Measurements from ENCODE around the gene PTMA.

The PTMA gene

DNA sequence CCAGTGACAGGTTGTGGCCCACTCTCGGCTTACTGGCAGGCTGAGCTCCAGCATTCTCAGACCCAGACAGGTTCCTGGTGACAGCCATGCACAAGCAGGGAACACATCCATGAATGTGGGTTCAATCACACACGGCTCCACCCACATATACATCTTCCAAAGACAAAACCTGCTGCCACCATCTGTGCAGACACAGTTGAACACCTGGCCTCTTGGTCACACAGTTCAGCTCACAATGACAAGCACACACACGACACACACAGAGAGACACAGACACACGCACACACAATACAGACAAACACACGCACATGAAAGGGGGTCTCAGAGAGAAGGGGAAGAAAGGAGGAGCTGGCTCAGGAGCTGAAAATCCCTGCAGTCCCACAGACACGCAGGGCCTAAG lies 32.1 kb upstream of the PTMA start:
- no peak for DNase-seq (ENCODE audit: low spot score)

DNA sequence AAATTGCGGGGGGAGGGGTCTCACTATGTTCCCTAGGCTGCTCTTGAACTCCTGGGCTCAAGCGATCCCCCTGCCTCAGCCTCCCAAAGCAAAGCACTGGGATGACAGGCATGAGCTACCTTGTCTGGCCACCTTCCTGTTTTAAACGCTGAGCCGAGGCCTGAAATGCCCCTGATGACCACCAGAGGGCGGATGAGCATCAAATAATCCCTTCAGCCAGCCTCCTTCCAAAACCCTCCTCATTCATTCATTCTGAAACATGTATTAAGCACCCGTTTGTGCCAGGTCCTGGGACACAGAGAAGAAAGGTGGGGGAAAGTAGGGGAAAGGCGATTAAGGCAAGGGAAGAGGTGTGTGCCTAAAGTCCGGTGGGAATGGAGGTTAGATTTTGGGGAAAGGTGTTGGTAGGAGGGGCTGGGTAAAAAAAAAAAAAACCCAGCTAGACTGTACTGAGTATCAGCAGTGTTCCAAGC lies 30.7 kb upstream of the PTMA start:
- no peak for DNase-seq (ENCODE audit: low spot score)

GRCh38 chr2:231679908-231680284 lies 28.4 kb upstream of the PTMA start:
- no peak for DNase-seq (ENCODE audit: low spot score)

DNA sequence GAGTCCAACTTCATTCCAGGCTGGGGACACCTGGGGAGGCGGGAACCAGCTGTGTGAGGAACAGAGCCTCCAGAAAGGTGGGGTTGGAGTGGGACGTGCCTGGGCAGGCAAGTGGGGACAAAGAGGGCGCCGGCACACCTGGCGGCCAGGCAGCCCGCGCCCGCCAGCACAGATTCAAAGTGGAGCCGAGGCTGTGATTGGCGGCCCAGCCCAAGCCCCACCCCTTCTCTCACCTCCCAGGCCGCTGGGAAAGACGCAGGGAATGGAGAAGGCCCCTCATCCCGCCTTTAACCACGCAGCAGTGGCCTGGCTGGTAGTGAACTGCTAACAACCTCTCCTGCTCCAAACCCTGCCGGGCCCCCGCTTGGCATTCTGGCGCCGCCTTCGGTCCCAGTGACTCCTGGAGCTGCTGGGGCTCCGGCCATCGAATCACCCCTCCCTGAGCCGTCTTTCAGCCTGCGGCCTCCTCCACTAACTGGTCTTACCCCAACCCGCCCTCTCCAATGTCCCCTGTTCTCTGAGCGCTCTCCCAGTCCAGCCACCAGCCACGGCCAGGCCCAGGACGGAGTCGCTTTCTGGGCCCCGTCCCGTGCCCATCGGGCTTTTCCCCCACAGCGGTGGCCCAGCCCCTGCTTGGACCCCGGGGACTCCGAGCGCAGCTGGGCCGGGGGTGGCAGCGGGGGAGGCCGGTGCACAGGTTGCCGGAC lies 27.9 kb upstream of the PTMA start:
- DNase-seq (ENCODE audit: low spot score): peak; percentile 63

DNA sequence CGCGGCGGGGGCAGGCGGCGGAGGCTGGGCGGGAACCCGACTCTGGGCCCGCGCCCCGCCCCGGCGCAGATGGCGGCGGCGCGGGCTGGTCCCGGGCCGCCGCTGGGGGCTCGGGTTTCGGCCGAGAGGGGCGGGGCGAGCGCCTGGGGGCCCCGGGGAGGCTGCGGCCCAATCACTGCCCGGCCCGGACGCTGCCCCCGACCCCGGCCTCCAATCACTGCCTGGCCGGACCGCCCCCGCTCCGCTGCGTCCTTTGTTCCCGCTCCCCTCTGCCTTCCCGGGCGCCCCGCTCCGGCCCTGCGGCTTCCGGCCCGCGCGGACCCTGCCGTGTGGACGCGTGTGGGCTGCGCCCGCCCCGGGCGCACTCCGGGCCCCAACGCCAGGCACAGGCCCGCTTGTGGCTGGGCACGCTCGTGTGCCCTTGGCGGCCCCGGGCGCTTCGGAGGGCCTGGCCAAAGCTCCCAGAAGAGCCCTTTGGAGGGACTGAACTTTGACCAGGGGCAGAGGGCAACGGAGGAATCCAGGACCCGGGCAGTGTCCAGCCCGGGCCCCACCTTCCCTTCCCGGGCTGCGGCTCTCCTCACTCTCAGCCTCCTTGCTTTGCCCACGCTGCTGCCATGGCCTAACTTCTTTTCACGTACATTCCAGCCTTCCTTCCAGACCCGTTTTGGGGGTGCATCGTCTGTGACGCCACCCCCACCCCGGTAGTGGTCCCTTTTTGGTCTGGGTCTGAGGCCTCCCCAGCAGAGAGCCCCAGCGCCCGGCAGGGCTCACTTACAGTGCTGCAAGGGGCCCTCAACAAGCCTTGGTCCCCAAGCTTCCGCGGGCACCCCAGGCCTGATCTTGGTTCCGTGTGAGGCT lies 27.1 kb upstream of the PTMA start:
- peak; percentile 98 for DNase-seq (ENCODE audit: low spot score)

DNA sequence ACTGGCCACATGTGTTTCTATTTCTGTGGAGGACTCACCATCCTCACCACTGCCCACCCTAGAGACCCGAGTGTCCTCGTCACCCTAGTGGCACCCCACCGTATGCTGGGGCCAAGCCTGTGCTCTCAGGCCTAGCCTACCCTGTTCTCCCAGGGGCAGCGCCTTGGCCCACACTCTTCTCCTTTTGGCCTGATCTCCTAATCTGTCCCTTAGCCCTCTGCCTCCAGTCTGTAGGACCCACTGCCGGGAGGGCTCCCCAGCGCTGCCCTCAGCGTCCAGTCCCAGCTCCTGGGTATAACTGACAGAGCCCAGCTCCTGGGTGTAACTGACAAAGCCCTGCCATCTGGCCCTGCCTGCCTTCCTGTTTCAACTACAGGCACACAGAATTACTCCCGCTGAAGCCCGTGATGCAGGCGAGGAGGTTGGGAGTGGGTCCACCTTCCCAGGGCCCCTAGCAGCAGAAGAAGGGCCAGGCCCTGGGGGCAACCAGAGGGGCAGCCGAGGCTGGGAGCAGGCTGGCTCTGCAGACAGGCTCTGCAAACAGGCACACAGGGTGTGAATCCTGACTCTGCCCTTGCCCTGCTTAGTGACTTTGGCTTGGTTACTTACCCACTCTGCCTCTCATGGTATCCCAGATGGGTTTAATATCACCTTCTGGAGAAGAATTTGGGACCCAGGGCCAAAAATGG lies 25.6 kb upstream of the PTMA start:
- no peak for DNase-seq (ENCODE audit: low spot score)

GRCh38 chr2:231683292-231684235 lies 24.8 kb upstream of the PTMA start:
- DNase-seq (ENCODE audit: low spot score): no peak

- no peak for DNase-seq (ENCODE audit: low spot score)
These were observed 23.8 kb upstream of the PTMA start for GRCh38 chr2:231684314-231685223.

DNA sequence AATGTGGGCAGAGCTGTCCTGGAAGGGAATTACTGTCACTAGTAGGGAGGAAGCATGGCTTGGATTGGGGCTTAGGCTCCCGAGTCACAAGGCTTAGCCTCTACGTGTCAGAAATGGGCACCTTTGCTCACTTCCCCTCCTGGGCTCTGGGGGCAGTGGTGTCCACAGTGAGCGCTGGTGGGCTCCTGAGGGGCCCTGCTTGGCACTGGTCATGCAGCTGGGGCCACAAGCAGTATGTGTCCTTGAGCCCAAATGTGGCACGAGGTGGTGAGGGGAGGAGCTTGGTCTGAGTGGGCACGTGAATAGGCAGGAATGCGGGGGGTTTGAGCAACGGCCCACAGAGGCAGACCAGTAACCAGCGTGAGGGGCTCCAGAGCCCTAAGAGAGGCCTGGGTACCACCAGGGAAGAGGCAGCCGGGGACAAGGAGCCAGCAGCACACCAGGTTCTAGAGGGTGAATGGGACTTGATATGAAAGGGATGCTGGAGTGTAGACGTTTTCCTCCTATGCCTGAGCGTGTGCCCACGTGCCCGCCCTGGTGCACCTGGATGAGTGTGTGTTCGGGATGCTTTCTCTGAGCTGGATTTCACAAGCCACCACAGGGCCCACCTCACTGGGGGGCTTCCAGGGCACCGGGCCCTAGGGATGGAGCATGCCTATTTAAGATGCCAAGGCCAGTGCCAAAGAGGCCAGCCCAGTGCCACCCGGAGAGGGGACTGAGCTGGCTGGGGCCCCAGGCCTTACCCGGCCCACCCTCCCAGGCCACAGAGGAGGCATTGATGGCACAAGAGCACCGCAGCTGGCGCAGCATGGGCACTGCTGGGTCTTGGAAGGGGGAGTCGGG lies 22.8 kb upstream of the PTMA start:
- no peak for DNase-seq (ENCODE audit: low spot score)

- no peak for DNase-seq (ENCODE audit: low spot score)
These were observed 21.9 kb upstream of the PTMA start for GRCh38 chr2:231686192-231687100.

- peak; percentile 88 for DNase-seq (ENCODE audit: low spot score)
These were observed 21.0 kb upstream of the PTMA start for GRCh38 chr2:231687133-231687852.

GRCh38 chr2:231687961-231688360 lies 20.4 kb upstream of the PTMA start:
- DNase-seq (ENCODE audit: low spot score): no peak

- no peak for DNase-seq (ENCODE audit: low spot score)
These were observed 19.6 kb upstream of the PTMA start for GRCh38 chr2:231688719-231689118.

DNA sequence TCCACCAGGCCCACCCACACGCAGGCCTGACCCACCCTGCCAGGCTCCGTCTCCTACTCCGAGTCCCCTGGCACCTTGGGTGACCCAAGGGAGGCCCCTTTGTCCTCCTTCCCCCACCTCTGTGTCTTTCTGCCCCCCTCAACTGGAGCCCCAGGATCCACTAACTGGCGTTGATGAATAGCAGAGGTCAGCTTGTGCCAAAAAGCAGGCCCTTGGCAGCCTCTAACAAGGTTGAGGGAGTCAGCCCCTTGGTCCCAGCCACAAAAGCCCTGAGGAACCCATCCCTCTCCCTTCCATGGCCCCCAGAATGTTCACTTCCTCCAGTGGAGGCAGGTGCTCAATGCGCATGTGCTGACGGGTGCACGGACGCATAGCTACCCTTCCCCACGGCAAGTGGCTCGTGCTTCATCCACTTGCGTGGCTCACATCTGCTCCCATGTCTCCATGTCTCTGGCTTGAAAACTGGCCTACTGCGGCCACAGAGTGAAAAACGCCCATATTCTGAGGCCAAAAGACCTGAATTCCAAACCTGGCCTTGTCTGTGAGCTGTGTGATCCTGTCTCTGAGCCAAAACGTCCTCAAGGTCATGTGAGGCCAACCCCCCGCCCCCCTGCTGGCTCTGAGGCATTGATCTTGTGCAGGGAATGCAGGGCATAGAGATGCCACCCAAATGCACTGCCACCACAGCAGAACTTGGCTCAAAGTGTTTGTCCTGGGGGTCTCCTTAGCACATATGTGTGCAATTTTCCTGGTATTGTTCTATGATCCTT lies 19.0 kb upstream of the PTMA start:
- no peak for DNase-seq (ENCODE audit: low spot score)

DNA sequence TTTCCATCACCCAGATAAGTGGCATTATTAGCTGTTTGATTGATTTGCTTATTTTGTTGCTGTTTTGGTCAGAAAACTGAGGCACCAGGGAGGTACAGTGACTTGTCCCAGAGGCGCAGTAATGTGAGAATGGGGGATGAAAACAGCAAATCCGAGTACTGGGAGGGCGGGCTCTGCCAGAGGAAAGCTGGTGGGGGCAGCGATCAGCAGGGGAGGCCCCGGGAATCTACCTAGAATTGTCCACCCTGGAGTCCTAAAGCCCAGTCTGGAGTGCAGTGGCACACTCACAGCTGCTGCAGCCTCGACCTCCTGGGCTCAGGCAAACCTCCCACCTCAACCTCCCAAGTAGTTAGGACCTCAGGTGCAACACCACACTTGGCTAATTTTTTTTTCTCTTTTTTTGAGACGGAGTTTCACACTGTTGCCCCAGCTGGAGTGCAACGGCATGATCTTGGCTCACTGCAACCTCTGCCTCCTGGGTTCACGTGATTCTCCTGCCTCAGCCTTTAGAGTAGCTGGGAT lies 17.0 kb upstream of the PTMA start:
- no peak for DNase-seq (ENCODE audit: low spot score)

DNA sequence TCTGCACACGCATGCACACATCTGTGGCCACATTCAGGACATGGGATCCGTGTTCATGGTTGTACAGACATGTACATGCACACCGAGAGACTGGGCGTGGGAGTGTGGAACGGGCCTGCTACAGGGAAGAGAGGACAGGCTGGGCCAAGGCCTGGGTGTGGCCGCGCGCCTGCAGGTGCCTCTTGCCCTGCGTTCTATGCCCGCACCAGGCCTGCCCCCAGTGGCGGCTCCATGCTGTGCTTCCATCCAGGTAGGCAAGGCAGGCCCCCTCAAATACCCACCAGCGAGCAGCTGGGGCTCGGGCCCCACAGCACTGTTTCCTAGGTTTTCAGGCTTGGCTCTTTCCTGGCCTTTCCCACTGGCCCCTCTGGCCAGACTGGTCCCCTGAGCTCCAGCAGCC lies 15.5 kb upstream of the PTMA start:
- DNase-seq (ENCODE audit: low spot score): no peak

GRCh38 chr2:231693956-231694355 lies 14.4 kb upstream of the PTMA start:
- no peak for DNase-seq (ENCODE audit: low spot score)

Data from iPS-NIHi11 (cell line).